K562 (cell line): ENCODE results near the gene PANX1. TPM values are rescaled to one million over a fixed set of nuclear protein-coding genes. Genes with fewer than 3 reads are reported as not detected.

Experiments
- ATAC-seq: fragments of 200-7000 bp; cut with Tn5 transposase; 3 replicates; pipeline ENCODE4 v1.9.1; 2020; ENCODE audit warnings: moderate library complexity
- BruUV-seq: library from RNA; stranded (reverse); fragments of 400-500 nt; replicated peaks from 2 replicates; lab custom pipeline; 2021; lab: Mats Ljungman, UMichigan
- CTCF ChIA-PET: fragments of 300-600 bp; formaldehyde crosslinking; extraction: SDS; loops from one replicate; lab custom pipeline; 2021; ENCODE audit warnings: low intra/inter-chr PET ratio; lab: Yijun Ruan, JAX
- POLR2A ChIA-PET: fragments of 300-600, 350-650 bp; sonication (Branson Sonifier 250); formaldehyde crosslinking; extraction: SDS; loops from one replicate; lab custom pipeline; 2021; ENCODE audit warnings: antibody characterized with exemption, inconsistent platforms; lab: Yijun Ruan, JAX
- DNase-seq, 4 experiments: peaks; one replicate each; pipeline versions ENCODE4 v3.0.0 to v3.0.0-alpha.2; 2011 to 2018; ENCODE audit warnings: low spot score in 3 of 4, mixed read lengths in 3 of 4; ENCODE audit errors: extremely low read depth in 1 of 4
- FAIRE-seq: peaks from 2 replicates; lab custom pipeline; 2011; peaks lifted over from hg19 to GRCh38; lab: Jason Lieb, UNC
- H2AFZ ChIP-seq: 2 replicates; pipeline ENCODE4 v1.6.0; 2011; ENCODE audit warnings: low read depth, low read length, control low read depth, inconsistent platforms
- H3K27ac ChIP-seq: fragments of 200-600 bp; 3 replicates; pipeline ENCODE4 v1.8.0; 2011; ENCODE audit warnings: low read depth, mild to moderate bottlenecking, control low read depth, inconsistent platforms, low read length, moderate library complexity, mixed read lengths; ENCODE audit errors: extremely low read depth
- H3K27me3 ChIP-seq, 2 experiments: fragments of 300-600 bp in 1 of 2; 2 replicates in 1 of 2; 3 replicates in 1 of 2; pipeline versions ENCODE4 v1.6.0 to v1.8.0; 2011; ENCODE audit warnings: inconsistent platforms in 2 of 2, low read length in 2 of 2, mild to moderate bottlenecking in 1 of 2, mixed read lengths in 1 of 2, moderate library complexity in 1 of 2; ENCODE audit not compliant: control insufficient read depth in 2 of 2, insufficient read depth in 2 of 2
- H3K36me3 ChIP-seq: fragments of 300-600 bp; 3 replicates; pipeline ENCODE4 v1.8.0; 2011; ENCODE audit warnings: mild to moderate bottlenecking, low read length, inconsistent platforms; ENCODE audit not compliant: control insufficient read depth, insufficient read depth
- H3K4me1 ChIP-seq, 2 experiments: fragments of 200-600 bp in 1 of 2; replicated peaks in 1 of 2; 2 replicates in 1 of 2; 3 replicates in 1 of 2; pipeline versions ENCODE4 v1.5.1 to v1.8.0; 2011; ENCODE audit warnings: inconsistent platforms in 2 of 2, low read length in 2 of 2, mild to moderate bottlenecking in 1 of 2, mixed read lengths in 1 of 2, moderate library complexity in 1 of 2; ENCODE audit not compliant: control insufficient read depth in 2 of 2, insufficient read depth in 2 of 2
- H3K4me2 ChIP-seq: 2 replicates; pipeline ENCODE4 v1.6.1; 2011; ENCODE audit warnings: low read length, control low read depth, inconsistent platforms, mixed read lengths; ENCODE audit not compliant: insufficient read depth
- H3K4me3 ChIP-seq: fragments of 200-600 bp; sonication (generic), shearing (Covaris generic); 2 replicates; pipeline ENCODE4 v1.5.1; 2016; ENCODE audit warnings: control low read depth, inconsistent platforms
- H3K79me2 ChIP-seq: fragments of 200-600 bp; 3 replicates; pipeline ENCODE4 v1.8.0; 2011; ENCODE audit warnings: low read length, inconsistent platforms; ENCODE audit not compliant: control insufficient read depth, insufficient read depth
- H3K9ac ChIP-seq, 2 experiments: 2 replicates each; pipeline versions ENCODE4 v1.6.0 to v1.6.1; 2011; ENCODE audit warnings: low read depth in 2 of 2, low read length in 2 of 2, control low read depth in 1 of 2, inconsistent platforms in 1 of 2, mild to moderate bottlenecking in 1 of 2, mixed read lengths in 1 of 2; ENCODE audit not compliant: insufficient read depth in 1 of 2
- H3K9me1 ChIP-seq: one replicate; pipeline ENCODE4 v1.6.0; 2011; ENCODE audit warnings: inconsistent platforms, mild to moderate bottlenecking, low read length, moderate library complexity; ENCODE audit not compliant: control insufficient read depth, insufficient read depth
- H3K9me3 ChIP-seq: replicated peaks from 2 replicates; pipeline ENCODE4 v1.5.1; 2011; ENCODE audit warnings: low read depth, low read length, inconsistent platforms; ENCODE audit not compliant: control insufficient read depth, insufficient read depth
- H4K20me1 ChIP-seq: replicated peaks from 2 replicates; pipeline ENCODE4 v1.6.1; 2011; ENCODE audit warnings: low read length, inconsistent platforms, mixed read lengths; ENCODE audit not compliant: control insufficient read depth, insufficient read depth
- ARID3B ChIP-seq: fragments of 250-450 bp; sonication (Bioruptor Pico); IDR thresholded peaks from 2 replicates; pipeline ENCODE4 v1.4.0; 2020; ENCODE audit warnings: borderline replicate concordance
- CBFA2T2 ChIP-seq: fragments of 450-650 bp; conservative IDR thresholded peaks from 2 replicates; pipeline ENCODE4 v1.6.1; 2017; ENCODE audit warnings: mild to moderate bottlenecking
- HNRNPK ChIP-seq: fragments of 200-400 bp; formaldehyde crosslinking; IDR thresholded peaks from one replicate; pipeline ENCODE4 v1.6.1; 2018; ENCODE audit warnings: mild to moderate bottlenecking, low read depth, low read length; ENCODE audit not compliant: poor library complexity, severe bottlenecking
- KLF10 ChIP-seq: fragments of 250-450 bp; sonication (Bioruptor Pico); IDR thresholded peaks from 2 replicates; pipeline ENCODE4 v1.6.1; 2021; ENCODE audit warnings: matching md5 sums
- MLX ChIP-seq, 2 experiments: fragments of 450-650 bp in 1 of 2; sonication (generic) in 1 of 2; formaldehyde crosslinking; conservative IDR thresholded peaks; 2 replicates each; pipeline versions ENCODE4 v1.4.0 to v1.8.1; 2020 to 2022; ENCODE audit warnings: mild to moderate bottlenecking in 1 of 2, missing genetic modification reagents in 1 of 2
- PCBP1 ChIP-seq: fragments of 200-400 bp; formaldehyde crosslinking; IDR thresholded peaks from 2 replicates; pipeline ENCODE4 v1.6.1; 2018; ENCODE audit warnings: mild to moderate bottlenecking, low read depth, low read length; ENCODE audit not compliant: poor library complexity, severe bottlenecking
- RREB1 ChIP-seq: fragments of 250-450 bp; sonication (Bioruptor Pico); IDR thresholded peaks from 2 replicates; pipeline ENCODE4 v1.4.0; 2020
- TFE3 ChIP-seq: fragments of 450-650 bp; formaldehyde crosslinking; IDR thresholded peaks from 2 replicates; pipeline ENCODE4 v1.4.0; 2020; ENCODE audit warnings: mild to moderate bottlenecking, mixed read lengths
- ZC3H4 ChIP-seq: sonication (generic); formaldehyde crosslinking; IDR thresholded peaks from 2 replicates; pipeline ENCODE4 v1.9.0; 2021; ENCODE audit warnings: missing genetic modification reagents, borderline replicate concordance
- ZNF282 ChIP-seq: sonication (generic); formaldehyde crosslinking; IDR thresholded peaks from 2 replicates; pipeline ENCODE4 v1.8.1; 2023; ENCODE audit warnings: missing genetic modification reagents
- ZNF507 ChIP-seq: conservative IDR thresholded peaks from 2 replicates; pipeline ENCODE4 v1.6.1; 2017; ENCODE audit warnings: missing genetic modification characterization, missing compliant biosample characterization
- ZNF830 ChIP-seq: fragments of 250-450 bp; sonication (Bioruptor Pico); IDR thresholded peaks from 2 replicates; pipeline ENCODE4 v1.5.0; 2021; ENCODE audit warnings: mild to moderate bottlenecking
- WGBS: fragments of 100-300 bp; shearing (Covaris generic); methylation state at CpG from one replicate; pipeline ENCODE4 v1.1.6; 2016; ENCODE audit warnings: low coverage, mixed read lengths; ENCODE audit not compliant: insufficient coverage; ENCODE audit errors: missing lambda C conversion rate; 5-methylcytosine and 5-hydroxymethylcytosine counted together
- in situ Hi-C: fragments of 300-500 bp; cut with MboI; formaldehyde crosslinking; loops from 4 replicates; pipeline ENCODE4 v1.15.0; 2018; ENCODE audit warnings: inconsistent platforms, mixed read lengths
- intact Hi-C: fragments of 100-400 bp; cut with micrococcal nuclease; formaldehyde crosslinking; loops from 2 replicates; pipeline ENCODE4 v1.14.2; 2022
- polyA plus RNA-seq, 8 experiments: library from polyadenylated mRNA; depleted of rRNA in 4 of 8; stranded (reverse) in 5 of 8; unstranded in 3 of 8; fragments of >200 nt; fragmentation: Nextera tagmentation in 2 of 8; fragmentation: Illumina TruSeq in 1 of 8; extraction: Ambion mirVana in 2 of 8; extraction: Trizol in 1 of 8; gene quantifications; 2 replicates each; pipeline versions ENCODE4 v1.2.1 to v1.2.3, GENCODE V29; 2011 to 2014; ENCODE audit warnings: inconsistent platforms in 1 of 8, missing spikeins in 1 of 8
- total RNA-seq, 7 experiments: library from RNA; depleted of rRNA in 6 of 7; stranded (reverse); fragments of >200 nt in 6 of 7; fragmentation: Illumina TruSeq in 2 of 7; extraction: Trizol in 2 of 7; gene quantifications; 2 replicates each; pipeline versions ENCODE4 v1.2.1 to v1.2.3, GENCODE V29; 2011 to 2021; ENCODE audit warnings: low replicate concordance in 1 of 7

The PANX1 gene
- total and polyA plus RNA-seq, 9 of the 15 experiments (the other 6 are each of a cell fraction or from before 2014, with no cell fraction given): 1.9 to 14.8 (median 10.1) TPM

GRCh38 chr11:94112206-94112953 lies 16.3 kb upstream of the PANX1 start:
- no peak overlapping the region for H3K9ac ChIP-seq
- H3K9me3 ChIP-seq: no peaks in the 10 kb centered on the region
- H3K4me3 ChIP-seq: no peak overlapping the region
- no peak for FAIRE-seq
- in situ Hi-C loops (no loop called here), intact Hi-C loops (no loop called here)
- no peaks in the 10 kb centered on the region for H3K9me1 ChIP-seq
- no TSS peak for BruUV-seq
- CTCF ChIA-PET: no interaction called here
- no peaks in the 10 kb centered on the region for H3K4me1 ChIP-seq
- H3K27me3 ChIP-seq: peaks cover 0 to 4% of the 10 kb centered on the region in 2 experiments; a peak in 2 of 5 replicates
- H3K79me2 ChIP-seq: no peaks in the 10 kb centered on the region
- DNase-seq: no peak
- POLR2A ChIA-PET: no interaction called here
- H4K20me1 ChIP-seq: no peaks in the 10 kb centered on the region
- H2AFZ ChIP-seq: no peak overlapping the region
- 0% methylated on average over 1 of the region's 1 CpG for WGBS
- no peak overlapping the region for H3K27ac ChIP-seq
- H3K36me3 ChIP-seq: no peaks in the 10 kb centered on the region
- no peak overlapping the region for H3K4me2 ChIP-seq
- ATAC-seq: no peak
- TF ChIP-seq MLX (CRISPR knock-in tag; conservative IDR thresholded peaks at IDR 0.05) (no peak), RREB1 (CRISPR knock-in tag) (no peak), ZNF830 (CRISPR knock-in tag) (no peak), PCBP1 (no peak), ZC3H4 (CRISPR knock-in tag) (no peak), HNRNPK (no peak), CBFA2T2 (no peak), ZNF282 (CRISPR knock-in tag) (no peak), TFE3 (no peak), ZNF507 (tag) (no peak), KLF10 (no peak), ARID3B (CRISPR knock-in tag) (no peak)
